Breast epithelium (tissue), 3 donors: ENCODE data around the gene MXRA7.

Source experiments
- CTCF ChIP-seq, 3 donors: fragments of 450-650 bp; IDR thresholded peaks; one replicate each; pipeline ENCODE4 v1.5.1; 2016 to 2017; ENCODE audit warnings: antibody characterized with exemption in 3 of 3, mild to moderate bottlenecking in 3 of 3, moderate library complexity in 3 of 3
- POLR2A ChIP-seq: fragments of 450-650 bp; IDR thresholded peaks from one replicate; pipeline ENCODE4 v1.6.1; 2016; ENCODE audit warnings: antibody characterized with exemption, mild to moderate bottlenecking, moderate library complexity

DNA sequence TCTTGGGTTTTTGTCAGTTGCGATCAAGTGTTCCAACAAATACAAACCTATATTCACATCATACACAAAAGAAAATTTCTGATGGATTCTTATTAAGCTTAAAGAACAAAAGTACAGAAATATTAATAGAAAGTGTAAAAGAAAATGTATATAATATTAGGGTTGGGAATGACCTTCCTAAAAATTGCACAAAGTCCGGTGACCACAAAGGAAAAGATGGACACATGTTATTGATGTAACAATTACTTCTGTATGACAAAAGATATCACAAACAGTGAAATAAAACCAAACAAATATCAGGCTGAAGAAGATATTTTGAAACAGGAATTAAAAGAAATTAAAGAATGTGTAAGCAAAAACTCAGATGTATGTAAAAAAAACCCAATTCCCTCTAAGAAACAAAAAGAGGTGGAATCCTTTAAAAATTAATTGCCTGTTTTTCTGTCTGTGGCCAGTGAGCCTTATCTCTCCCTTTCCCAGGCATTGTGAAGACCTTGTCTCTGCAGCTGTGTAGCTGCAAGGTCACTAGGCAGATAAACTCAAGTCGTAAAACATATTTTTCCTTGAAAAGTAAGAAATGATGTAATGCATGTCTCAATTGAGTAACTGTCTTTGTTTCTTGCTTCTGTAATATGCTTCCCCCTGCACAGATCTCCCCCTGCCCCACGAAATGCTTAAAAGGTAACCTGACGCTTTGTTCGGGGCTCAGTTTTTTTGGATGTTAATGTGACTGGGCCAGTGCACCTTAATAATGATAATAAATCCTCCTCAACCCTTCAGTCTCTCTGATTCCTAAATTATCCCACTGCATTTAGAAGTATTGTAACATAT lies 70.0 kb downstream of the MXRA7 start:
- TF ChIP-seq CTCF (IDR thresholded peaks at IDR 0.05) (no peak), POLR2A (no peak)
